HG03108 (cell line): ENCODE data around the gene RAPGEF2.
"Not testable (repeated sequence)": the region's sequence is repeated elsewhere in the genome, so short reads cannot be mapped to it uniquely, and the experiment has no call there.

Source experiments
- ATAC-seq: cut with Tn5 transposase; IDR thresholded peaks from one replicate; pipeline ENCODE4 v1.9.1; 2021; ENCODE audit warnings: moderate library complexity; ENCODE audit not compliant: unreplicated experiment

Gene RAPGEF2

GRCh38 chr4:159158083-159158617 is 55.3 kb downstream of the RAPGEF2 start:
- no peak for ATAC-seq

- ATAC-seq: no peak
These were observed 56.1 kb downstream of the RAPGEF2 start for GRCh38 chr4:159158985-159159384.

- no peak for ATAC-seq
These were observed 56.7 kb downstream of the RAPGEF2 start for GRCh38 chr4:159159611-159160010.

DNA sequence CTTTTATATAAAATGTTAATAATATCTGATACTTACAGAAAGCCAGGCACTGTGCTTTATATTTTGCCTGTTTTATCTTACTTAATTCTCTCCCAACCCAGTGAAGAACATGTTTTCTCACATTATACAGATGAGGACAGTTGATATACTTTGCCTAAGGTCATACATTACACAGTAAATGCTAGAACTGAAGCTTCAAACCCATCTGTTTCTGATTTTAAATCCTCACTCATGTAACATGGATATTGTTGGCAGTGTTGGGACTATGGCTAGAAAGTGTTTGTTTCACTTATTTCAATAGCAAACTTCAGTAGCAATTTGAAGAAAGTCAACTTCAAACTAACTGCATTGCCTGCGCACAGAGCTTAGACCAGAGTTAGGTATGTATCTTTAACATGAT is 57.4 kb downstream of the RAPGEF2 start:
- ATAC-seq: no peak

GRCh38 chr4:159161436-159161835 is 58.6 kb downstream of the RAPGEF2 start:
- ATAC-seq: not testable (repeated sequence)

DNA sequence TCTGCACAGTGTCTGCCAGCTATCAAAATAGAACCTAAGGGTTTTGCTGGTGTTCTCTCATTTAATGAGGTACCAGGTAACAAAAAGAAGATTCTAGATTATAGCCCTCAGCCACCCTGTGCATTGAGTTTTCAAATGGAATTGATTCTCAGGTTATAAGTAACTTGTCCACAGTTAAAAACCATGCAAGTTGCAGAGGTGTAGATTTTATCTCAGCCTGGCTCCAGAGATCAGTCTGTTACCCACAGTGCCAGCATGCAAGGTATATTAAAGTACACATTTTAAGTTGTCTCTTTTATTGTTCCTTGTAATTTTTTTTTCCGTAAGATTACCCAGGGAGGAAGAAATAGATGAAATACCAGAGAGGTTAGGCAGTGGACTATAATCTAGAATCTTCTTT is 59.7 kb downstream of the RAPGEF2 start:
- ATAC-seq: no peak

DNA sequence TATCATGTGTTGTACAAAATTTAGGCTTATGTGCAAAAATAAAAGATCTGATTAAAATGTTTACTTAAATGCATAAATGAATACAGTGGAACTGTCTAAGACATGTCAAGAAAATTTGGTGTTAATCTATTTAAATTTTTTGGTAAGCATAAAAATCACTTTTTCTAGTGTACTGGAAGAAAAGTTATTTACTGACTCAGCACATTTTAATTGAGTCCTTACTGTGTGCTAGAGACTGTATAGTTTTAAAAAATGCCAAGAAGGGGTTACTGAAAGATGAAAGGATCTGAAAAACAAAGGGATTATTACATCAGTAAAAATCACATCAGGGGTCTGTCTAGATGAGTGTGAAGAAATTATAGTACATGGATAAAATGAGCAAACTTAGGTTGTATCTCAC is 60.6 kb downstream of the RAPGEF2 start:
- ATAC-seq: no peak

DNA sequence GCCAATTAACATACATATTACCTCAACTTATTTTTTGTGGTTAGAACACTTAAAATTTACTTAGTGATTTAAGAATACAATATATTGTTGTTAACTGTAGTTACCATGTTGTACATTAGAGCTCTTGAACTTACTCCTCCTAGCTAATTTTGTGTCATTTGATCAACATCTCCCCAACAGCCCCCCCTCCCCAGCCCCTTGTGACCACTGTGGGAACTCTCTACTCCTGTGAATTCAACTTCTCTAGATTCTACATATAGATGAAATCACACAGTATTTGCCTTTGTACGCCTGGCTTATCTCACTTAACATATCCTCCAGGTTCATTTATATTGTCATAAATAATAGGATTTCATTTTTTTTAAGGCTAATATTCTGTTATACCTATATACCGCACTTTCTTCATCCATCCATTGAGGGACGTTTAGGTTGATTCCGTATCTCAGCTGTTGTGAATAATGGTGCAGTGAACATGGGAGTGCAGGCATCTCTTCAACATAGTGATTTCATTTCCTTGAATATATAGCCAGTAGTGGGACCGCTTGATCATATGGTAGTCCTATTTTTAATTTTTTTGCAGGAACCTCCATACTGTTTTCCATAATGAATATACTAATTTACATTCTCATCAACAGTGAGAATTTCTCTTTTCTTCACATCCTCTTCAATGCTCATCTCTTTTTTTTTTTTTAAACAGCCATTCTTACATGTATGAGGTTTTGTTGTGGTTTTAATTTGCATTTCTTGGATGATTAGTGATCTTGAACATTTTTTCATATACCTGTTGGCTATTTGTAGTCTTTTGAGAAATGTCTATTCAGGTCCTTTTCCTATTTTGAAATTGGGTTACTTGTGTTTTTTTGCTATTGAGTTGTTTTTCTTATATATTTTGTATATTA is 66.8 kb downstream of the RAPGEF2 start:
- peak; percentile 45 for ATAC-seq

DNA sequence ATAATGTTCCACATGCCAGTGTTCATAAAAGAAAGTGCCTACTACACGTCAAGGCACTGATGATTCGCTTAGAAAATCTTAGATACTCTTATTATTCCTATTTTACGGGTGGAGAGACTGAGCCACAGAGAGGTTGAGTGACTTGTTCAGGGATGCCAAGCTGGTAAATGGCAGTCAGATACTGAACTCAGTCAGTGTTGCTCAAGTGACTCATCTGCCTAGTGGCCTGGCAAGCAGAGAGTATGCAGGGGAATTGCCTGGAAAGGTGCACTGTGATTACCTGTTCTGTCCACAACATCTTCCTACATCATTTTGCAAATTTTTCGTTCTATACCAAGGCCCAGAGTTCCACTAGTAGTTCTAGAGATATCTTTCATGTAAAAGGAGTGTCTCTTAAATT is 68.4 kb downstream of the RAPGEF2 start:
- ATAC-seq: no peak

DNA sequence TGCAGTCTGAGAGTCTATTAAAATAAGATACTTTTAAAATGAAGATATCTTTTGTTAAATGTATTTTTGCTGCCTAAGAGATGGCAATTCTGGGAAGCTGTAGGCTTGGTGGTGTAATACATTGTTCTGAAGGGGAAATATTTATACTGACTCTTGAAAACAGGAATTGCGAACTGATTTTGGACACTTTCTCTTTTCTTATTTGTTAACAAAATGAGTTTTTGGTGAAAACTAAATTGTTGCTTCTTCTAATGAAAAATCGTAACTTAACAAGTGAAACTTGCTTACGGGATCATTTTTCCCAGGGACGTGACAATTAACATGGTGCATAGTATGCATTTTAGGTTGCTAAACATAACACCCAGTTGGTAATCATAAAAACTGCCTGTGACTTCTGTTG is 71.0 kb downstream of the RAPGEF2 start:
- no peak for ATAC-seq

- ATAC-seq: no peak
These were observed 71.8 kb downstream of the RAPGEF2 start for GRCh38 chr4:159174645-159175084.

DNA sequence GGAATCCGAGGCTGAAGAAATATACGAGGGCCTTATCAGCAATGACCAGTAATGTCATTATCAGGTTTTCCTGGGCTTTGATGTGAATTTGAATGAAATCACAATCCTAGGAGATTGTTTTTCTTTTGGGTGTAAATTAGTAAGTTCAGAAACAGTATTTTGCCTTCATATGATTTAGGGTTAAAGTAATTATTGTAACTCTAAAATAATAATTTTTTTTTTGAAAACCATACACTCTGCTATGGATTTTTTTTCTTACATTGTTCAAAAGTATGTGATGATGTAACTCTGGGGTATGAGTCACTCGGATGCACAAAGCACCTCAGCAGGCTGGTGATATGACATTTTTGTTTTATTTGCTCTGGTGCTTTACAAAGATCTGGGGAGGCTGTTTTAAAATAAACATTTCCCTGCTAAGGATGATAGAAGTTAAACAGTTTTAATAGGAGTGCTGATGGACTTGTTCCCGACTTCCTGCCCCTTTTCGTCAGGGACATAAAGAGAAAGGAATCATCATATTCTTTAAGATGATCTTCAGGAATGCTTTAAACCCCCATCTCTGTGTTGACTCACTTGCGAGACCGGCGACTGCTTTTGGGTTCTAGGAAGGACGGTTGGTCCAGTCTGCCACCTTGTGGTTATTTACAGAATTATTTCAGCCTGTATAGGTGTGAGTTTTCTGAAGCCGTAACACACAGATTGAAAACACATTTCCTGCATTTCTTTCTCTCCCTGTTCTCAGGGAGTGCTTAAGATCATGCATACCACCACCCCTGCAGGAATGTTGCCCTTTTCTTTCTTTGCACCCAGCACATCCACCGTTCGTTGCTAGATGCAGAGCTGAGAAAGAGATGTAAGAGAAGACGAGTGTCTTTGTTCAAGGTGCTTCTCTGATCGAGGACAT is 72.5 kb downstream of the RAPGEF2 start:
- peak; percentile 56 for ATAC-seq

DNA sequence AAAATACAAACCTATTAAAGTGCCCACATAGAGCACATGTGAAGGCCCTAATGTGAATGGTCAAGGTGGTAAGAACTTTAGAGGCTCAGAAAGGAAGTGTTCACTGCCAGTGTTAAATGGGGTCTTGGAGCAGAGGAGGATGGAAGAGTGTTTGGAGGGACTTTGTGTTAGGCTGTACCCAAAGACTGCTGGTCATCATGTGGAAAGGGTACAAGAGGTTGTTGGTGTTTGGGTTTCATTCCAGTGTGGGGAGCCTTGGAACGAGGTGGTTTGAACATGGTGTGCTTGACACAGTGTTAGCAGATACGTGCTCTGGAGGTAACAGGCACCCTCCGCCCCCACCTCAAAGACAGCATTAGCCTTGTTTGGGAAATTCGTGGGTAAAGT is 73.1 kb downstream of the RAPGEF2 start:
- ATAC-seq: no peak

- ATAC-seq: no peak
These were observed 74.6 kb downstream of the RAPGEF2 start for GRCh38 chr4:159177265-159178150.

DNA sequence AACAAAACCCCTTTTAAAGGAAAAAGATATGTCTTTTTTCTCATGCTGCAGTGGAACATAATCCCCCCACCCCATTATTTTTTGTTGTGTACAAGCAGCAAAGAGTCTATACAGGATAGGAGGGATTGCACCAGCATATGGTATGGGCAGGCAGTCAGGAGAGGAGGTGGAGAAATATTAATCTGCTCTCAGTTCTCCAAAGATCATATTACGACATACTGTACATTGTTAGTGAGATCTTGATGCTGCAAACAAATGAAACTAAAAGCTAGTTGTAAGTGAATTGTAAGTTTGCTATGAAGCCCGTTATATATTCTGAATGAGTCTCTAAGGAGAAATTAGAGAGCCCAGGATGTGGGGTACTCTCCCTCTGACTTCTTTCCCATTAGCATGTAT is 75.3 kb downstream of the RAPGEF2 start:
- peak; percentile 22 for ATAC-seq

DNA sequence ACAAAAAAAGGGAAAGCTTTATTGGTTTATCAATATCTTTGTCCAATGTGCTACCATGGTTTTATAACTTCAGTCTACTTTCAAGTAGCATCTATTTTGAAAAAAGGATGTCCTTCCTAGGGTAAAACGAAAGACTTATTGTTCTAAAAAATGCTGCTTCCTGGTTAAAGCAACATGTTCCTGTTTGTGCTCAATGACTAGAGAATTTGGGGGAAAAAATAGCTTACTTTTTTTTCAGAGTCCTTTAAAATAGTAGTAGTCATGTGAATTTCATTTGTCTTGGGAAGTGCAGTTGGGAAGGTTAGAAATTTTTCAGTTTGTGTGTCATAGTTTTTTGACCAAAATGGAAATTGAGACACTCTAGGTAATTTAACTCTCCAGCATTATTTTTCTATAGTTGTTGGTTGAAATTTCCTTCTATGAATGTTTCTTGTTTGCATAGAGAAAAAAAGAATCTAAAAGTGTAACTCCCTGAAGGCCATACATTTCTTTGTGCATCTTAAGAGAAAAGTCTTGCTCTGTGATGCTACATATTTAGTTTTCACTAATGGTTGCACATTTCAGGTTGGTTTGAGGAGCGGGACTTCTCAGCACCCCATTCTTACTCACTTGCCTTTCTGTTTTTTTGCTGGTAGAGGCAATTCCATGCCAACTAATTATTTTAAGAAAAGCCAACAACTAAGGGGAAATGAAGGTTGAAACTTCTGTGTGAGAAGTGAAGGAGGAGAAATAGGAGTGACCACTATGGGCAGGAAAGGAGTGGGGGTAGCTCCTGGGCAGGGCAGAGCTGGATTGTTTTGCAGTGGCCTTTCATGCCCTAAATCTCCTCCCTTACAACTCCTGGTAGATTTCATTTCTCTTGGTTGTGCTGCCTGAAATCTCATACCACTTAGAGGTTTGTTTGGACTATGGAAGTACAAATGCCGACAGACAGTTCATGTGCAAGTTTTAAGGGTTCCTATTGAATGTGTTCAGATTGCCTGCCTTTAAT is 76.4 kb downstream of the RAPGEF2 start:
- ATAC-seq: no peak

DNA sequence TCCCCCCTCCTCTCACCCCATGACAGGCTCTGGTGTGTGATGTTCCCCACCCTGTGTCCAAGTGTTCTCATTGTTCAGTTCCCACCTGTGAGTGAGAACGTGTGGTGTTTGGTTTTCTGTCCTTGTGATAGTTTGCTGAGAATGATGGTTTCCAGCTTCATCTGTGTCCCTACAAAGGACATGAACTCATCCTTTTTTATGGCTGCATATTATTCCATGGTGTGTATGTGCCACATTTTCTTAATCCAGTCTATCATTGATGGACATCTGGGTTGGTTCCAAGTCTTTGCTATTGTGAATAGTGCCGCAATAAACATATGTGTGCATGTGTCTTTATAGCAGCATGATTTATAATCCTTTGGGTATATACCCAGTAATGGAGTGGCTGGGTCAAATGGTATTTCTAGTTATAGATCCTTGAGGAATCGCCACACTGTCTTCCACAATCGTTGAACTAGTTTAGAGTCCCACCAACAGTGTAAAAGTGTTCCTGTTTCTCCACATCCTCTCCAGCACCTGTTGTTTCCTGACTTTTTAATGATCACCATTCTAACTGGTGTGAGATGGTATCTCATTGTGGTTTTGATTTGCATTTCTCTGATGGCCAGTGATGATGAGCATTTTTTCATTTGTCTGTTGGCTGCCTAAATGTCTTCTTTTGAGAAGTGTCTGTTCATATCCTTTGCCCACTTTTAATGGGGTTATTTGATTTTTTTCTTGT is 81.2 kb downstream of the RAPGEF2 start:
- not testable (repeated sequence) for ATAC-seq

DNA sequence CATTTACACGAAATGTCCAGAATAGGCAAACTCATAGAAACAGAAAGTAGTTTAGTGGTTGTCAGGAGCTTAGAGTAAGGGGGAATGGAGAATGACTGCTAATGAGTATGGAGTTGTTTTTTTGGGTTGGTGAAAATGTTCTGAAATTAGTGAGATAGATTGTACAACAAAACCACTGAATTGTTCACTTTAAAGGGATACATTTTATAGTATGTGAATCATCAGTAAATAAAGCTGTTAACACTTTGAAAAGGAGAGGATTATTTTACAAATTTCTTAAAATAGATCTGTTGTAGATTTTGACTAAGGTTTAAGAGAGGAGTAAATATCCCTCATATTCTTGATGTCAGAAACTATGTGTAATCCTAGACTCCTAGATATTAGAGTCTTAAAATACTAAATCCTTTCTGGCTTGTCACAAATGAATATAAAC is 82.7 kb downstream of the RAPGEF2 start:
- ATAC-seq: no peak

GRCh38 chr4:159188646-159189045 is 85.8 kb downstream of the RAPGEF2 start:
- no peak for ATAC-seq
